ENCODE results near the gene ZNF175. TPM values are rescaled to one million over a fixed set of nuclear protein-coding genes. Genes with fewer than 3 reads are reported as not detected.

ZNF175 gene
- total RNA-seq, 1 donor from 2014 or later, result 15.1 TPM

DNA sequence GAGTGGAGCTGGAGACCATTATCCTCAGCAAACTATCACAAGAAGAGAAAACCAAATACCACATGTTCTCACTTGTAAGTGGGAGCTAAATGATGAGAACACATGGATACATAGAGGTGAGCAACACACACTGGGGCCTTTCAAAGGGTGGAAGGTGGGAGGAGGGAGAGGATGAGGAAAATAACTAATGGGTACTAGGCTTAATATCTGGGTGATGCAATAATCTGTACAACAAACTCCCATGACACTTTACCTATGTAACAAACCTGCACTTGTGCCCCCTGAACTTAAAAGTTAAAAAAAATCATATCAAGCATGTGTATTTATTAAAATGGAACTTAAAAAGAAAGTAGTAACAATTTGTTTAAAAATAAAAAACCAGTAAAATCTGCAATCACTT, 70.6 kb downstream of the ZNF175 start:
- no peaks in the 10 kb centered on the region for H3K79me2 ChIP-seq (ENCODE audit: insufficient read depth, low read length)
- H2AFZ ChIP-seq (ENCODE audit: low read depth, low read length), result no peak overlapping the region
- H3K4me2 ChIP-seq (ENCODE audit: low read length), result no peak overlapping the region
- Mint-ChIP-seq H3K4me1 (ENCODE audit: low read depth, unreplicated experiment) (no peaks in the 10 kb centered on the region), H3K27ac (ENCODE audit: unreplicated experiment) (no peak overlapping the region), H3K27me3 (ENCODE audit: low read depth, unreplicated experiment) (peaks cover 11% of the 10 kb centered on the region), H3K36me3 (ENCODE audit: low read depth, unreplicated experiment) (no peaks in the 10 kb centered on the region), H3K9me3 (ENCODE audit: unreplicated experiment) (peaks cover 11% of the 10 kb centered on the region), H3K4me3 (ENCODE audit: unreplicated experiment) (no peak overlapping the region)
- no peak overlapping the region for H3K9ac ChIP-seq (ENCODE audit: low read length)
- no peaks in the 10 kb centered on the region for H3K4me1 ChIP-seq (ENCODE audit: insufficient read depth, low read length)
- H3K27me3 ChIP-seq (ENCODE audit: insufficient read depth, low read length), result no peaks in the 10 kb centered on the region
- FAIRE-seq, result no peak
- TF ChIP-seq, protein P1, sequence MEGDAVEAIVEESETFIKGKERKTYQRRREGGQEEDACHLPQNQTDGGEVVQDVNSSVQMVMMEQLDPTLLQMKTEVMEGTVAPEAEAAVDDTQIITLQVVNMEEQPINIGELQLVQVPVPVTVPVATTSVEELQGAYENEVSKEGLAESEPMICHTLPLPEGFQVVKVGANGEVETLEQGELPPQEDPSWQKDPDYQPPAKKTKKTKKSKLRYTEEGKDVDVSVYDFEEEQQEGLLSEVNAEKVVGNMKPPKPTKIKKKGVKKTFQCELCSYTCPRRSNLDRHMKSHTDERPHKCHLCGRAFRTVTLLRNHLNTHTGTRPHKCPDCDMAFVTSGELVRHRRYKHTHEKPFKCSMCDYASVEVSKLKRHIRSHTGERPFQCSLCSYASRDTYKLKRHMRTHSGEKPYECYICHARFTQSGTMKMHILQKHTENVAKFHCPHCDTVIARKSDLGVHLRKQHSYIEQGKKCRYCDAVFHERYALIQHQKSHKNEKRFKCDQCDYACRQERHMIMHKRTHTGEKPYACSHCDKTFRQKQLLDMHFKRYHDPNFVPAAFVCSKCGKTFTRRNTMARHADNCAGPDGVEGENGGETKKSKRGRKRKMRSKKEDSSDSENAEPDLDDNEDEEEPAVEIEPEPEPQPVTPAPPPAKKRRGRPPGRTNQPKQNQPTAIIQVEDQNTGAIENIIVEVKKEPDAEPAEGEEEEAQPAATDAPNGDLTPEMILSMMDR (IDR thresholded peaks at IDR 0.05; ENCODE audit: insufficient read depth, low read depth, low read length), result no peak
- TF ChIP-seq EZH2 (IDR thresholded peaks at IDR 0.05; ENCODE audit: insufficient read depth, low read length), result no peak
- H3K4me3 ChIP-seq (ENCODE audit: insufficient read depth, low read depth, low read length), result no peak overlapping the region
- no peak overlapping the region for H3K27ac ChIP-seq (ENCODE audit: low read depth, low read length)
- DNase-seq (ENCODE audit: low read depth), result no peak
- H3K36me3 ChIP-seq (ENCODE audit: insufficient read depth, low read length), result no peaks in the 10 kb centered on the region
- H4K20me1 ChIP-seq (ENCODE audit: insufficient read depth, low read length), result no peaks in the 10 kb centered on the region
- H3K9me3 ChIP-seq (ENCODE audit: insufficient read depth, low read depth, low read length), result no peaks in the 10 kb centered on the region

Other genes with a start within 250 kb of the ZNF175 start
- 4.2 and 4.7 TPM in 2 replicates for gene VSIG10L, start 229.1 kb upstream of the ZNF175 start, total RNA-seq
- gene ETFB, start 204.9 kb upstream of the ZNF175 start, total RNA-seq, result 64.3 and 72.5 TPM in 2 replicates
- gene CLDND2, start 202.3 kb upstream of the ZNF175 start, total RNA-seq, result 0.84 and 1.4 TPM in 2 replicates
- gene NKG7, start 198.6 kb upstream of the ZNF175 start, total RNA-seq, result not detected in 2 replicates
- gene LIM2, start 183.3 kb upstream of the ZNF175 start, total RNA-seq, result not detected in 2 replicates
- gene C19orf84, start 180.7 kb upstream of the ZNF175 start, total RNA-seq, result not detected in 2 replicates
- not detected in 2 replicates for gene SIGLEC10, start 153.6 kb upstream of the ZNF175 start, total RNA-seq
- not detected in 2 replicates for gene SIGLEC8, start 112.8 kb upstream of the ZNF175 start, total RNA-seq
- not detected in 2 replicates for gene CEACAM18, start 92.7 kb upstream of the ZNF175 start, total RNA-seq
- gene SIGLEC12, start 69.5 kb upstream of the ZNF175 start, total RNA-seq, result not detected in 2 replicates
- gene SIGLEC6, start 39.6 kb upstream of the ZNF175 start, total RNA-seq, result not detected in 2 replicates
- gene SIGLEC5, start 59.1 kb downstream of the ZNF175 start, total RNA-seq, result not detected in 2 replicates
- gene SIGLEC14, start 75.5 kb downstream of the ZNF175 start, total RNA-seq, result not detected in 2 replicates
- gene SPACA6, start 122.0 kb downstream of the ZNF175 start, total RNA-seq, result 51.0 and 62.5 TPM in 2 replicates
- not detected in 2 replicates for gene HAS1, start 152.7 kb downstream of the ZNF175 start, total RNA-seq
- not detected in 2 replicates for gene FPR1, start 180.6 kb downstream of the ZNF175 start, total RNA-seq
- gene FPR2, start 189.9 kb downstream of the ZNF175 start, total RNA-seq, result not detected in 2 replicates
- gene FPR3, start 223.9 kb downstream of the ZNF175 start, total RNA-seq, result not detected in 2 replicates